ENCODE data around the gene CD8B.
"Not testable (repeated sequence)": the region's sequence is repeated elsewhere in the genome, so short reads cannot be mapped to it uniquely, and the experiment has no call there.

CD8B gene

GRCh38 chr2:86839871-86840548 lies 21.7 kb downstream of the CD8B start:
- DNase-seq (ENCODE audit: low spot score); CTCF ChIA-PET; H3K27ac ChIP-seq; POLR2A ChIA-PET (ENCODE audit: low non-redundant PET): not testable (repeated sequence)

GRCh38 chr2:86839455-86839854 lies 22.2 kb downstream of the CD8B start:
- H3K27ac ChIP-seq; CTCF ChIA-PET; DNase-seq (ENCODE audit: low spot score); POLR2A ChIA-PET (ENCODE audit: low non-redundant PET): not testable (repeated sequence)

GRCh38 chr2:86837714-86838113 lies 24.0 kb downstream of the CD8B start:
- H3K27ac ChIP-seq; POLR2A ChIA-PET (ENCODE audit: low non-redundant PET): not testable (repeated sequence)

GRCh38 chr2:86836915-86837695 lies 24.6 kb downstream of the CD8B start:
- peak overlapping the region; percentile 55 for H3K27ac ChIP-seq
- POLR2A ChIA-PET (ENCODE audit: low non-redundant PET); CTCF ChIA-PET; DNase-seq (ENCODE audit: low spot score): not testable (repeated sequence)

More at GRCh38 chr2:86837714-86838113, 24.0 kb downstream of the CD8B start:
- CTCF ChIA-PET; DNase-seq (ENCODE audit: low spot score): not testable (repeated sequence)

GRCh38 chr2:86835548-86835889 lies 26.2 kb downstream of the CD8B start:
- POLR2A ChIA-PET (ENCODE audit: low non-redundant PET); H3K27ac ChIP-seq; CTCF ChIA-PET; DNase-seq (ENCODE audit: low spot score): not testable (repeated sequence)

GRCh38 chr2:86833315-86833714 lies 28.4 kb downstream of the CD8B start:
- TF ChIP-seq, protein P1, sequence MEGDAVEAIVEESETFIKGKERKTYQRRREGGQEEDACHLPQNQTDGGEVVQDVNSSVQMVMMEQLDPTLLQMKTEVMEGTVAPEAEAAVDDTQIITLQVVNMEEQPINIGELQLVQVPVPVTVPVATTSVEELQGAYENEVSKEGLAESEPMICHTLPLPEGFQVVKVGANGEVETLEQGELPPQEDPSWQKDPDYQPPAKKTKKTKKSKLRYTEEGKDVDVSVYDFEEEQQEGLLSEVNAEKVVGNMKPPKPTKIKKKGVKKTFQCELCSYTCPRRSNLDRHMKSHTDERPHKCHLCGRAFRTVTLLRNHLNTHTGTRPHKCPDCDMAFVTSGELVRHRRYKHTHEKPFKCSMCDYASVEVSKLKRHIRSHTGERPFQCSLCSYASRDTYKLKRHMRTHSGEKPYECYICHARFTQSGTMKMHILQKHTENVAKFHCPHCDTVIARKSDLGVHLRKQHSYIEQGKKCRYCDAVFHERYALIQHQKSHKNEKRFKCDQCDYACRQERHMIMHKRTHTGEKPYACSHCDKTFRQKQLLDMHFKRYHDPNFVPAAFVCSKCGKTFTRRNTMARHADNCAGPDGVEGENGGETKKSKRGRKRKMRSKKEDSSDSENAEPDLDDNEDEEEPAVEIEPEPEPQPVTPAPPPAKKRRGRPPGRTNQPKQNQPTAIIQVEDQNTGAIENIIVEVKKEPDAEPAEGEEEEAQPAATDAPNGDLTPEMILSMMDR (conservative IDR thresholded peaks at IDR 0.05; ENCODE audit: low read depth): no peak
- H3K27ac ChIP-seq: no peak overlapping the region
- ChIA-PET CTCF (no interaction called here), POLR2A (ENCODE audit: low non-redundant PET) (no interaction called here)
- DNase-seq (ENCODE audit: low spot score): no peak

DNA sequence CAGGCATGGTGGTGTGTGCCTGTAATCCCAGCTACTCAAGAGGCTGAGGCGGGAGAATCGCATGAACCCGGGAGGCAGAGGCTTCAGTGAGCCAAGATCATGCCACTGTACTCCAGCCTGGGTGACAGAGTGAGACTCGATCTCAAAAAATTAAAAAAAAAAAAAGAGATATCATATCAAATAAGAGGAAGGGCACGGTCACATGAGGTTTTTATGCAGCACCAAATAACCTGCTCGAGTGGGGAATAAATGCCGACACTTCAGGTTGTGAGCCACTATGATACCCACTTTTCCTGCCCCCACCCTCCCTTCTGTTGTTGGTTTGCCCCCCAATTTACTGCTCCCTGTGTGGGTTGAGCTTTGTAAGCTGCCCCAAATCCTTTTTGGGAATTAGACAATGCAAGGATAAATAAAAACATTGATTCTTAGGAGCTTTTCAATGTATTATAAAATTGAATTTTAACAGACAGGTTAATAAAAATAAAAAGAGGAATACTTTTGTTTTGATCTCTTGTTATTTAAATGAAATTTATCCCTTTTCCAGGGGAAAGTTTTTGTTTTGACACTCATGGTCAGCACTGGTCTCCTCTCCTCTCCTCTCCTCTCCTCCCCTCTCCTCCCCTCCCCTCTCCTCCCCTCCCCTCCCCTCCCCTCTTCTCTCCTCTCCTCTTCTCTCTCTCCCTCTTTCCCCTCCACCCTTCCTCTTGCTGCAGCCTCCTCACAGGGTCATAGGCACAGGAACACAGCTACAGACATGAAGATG lies 29.2 kb downstream of the CD8B start:
- ChIA-PET CTCF (no interaction called here), POLR2A (ENCODE audit: low non-redundant PET) (no interaction called here)
- TF ChIP-seq, protein P1 (conservative IDR thresholded peaks at IDR 0.05; ENCODE audit: low read depth): no peak
- H3K27ac ChIP-seq: no peak overlapping the region
- no peak for DNase-seq (ENCODE audit: low spot score)

DNA sequence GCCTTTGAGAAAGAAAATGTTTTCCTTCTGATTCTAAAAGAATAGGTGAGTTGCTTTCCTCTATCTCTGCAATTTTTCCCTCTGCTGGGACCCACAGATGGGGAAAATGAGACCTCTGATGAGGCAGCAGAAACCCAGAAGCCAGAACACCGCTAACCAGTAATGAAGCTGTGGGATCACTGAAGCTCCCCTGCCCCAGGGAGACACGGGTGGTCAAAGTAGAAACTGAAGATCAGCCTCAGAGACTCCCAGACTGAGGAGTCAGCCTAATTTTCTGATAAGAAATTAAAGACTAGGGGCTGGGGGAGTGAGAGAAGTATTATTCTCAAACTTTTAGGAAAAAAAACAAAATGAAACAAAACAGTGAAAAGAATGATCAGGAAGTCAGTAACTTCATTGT lies 30.1 kb downstream of the CD8B start:
- no peak overlapping the region for H3K27ac ChIP-seq
- TF ChIP-seq, protein P1 (conservative IDR thresholded peaks at IDR 0.05; ENCODE audit: low read depth): no peak
- ChIA-PET POLR2A (ENCODE audit: low non-redundant PET) (no interaction called here), CTCF (no interaction called here)
- DNase-seq (ENCODE audit: low spot score): no peak

DNA sequence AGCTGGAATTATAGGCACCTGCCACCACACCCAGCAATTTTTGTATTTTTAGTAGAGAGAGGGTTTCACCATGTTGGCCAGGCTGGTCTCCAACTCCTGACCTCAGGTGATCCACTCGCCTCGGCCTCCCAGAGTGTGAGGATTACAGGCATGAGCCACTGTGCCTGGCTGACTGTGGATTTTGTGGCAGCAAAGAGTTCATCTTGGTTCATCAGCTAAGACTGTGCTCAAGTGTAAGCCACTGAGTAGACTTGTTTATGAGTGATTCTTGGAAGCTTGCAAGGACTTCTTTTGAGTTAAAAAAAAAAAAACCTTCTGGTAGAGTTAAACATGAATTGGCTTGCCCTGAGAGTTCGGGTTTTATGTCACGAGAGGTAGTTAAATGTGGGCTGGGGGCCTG lies 34.7 kb downstream of the CD8B start:
- no peak overlapping the region for H3K27ac ChIP-seq
- no peak for DNase-seq (ENCODE audit: low spot score)
- POLR2A ChIA-PET (ENCODE audit: low non-redundant PET): no interaction called here
- TF ChIP-seq, protein P1 (conservative IDR thresholded peaks at IDR 0.05; ENCODE audit: low read depth): no peak
- CTCF ChIA-PET: no interaction called here

Measured in RWPE1 (cell line).